OCI-LY1 (cell line): ENCODE results near the gene TMEM181.

Source experiments
- H2AFZ ChIP-seq: fragments of 200-600 bp; sonication (generic), shearing (Covaris generic); 2 replicates; pipeline ENCODE4 v1.6.0; 2014; ENCODE audit warnings: antibody characterized with exemption, mild to moderate bottlenecking, low read length
- H3F3A ChIP-seq: fragments of 200-600 bp; sonication (generic), shearing (Covaris generic); 2 replicates; pipeline ENCODE4 v1.6.0; 2014; ENCODE audit warnings: mild to moderate bottlenecking, antibody characterized with exemption, low read length, moderate library complexity; ENCODE audit not compliant: insufficient read depth
- H3K27ac ChIP-seq: fragments of 200-600 bp; sonication (generic); 2 replicates; pipeline ENCODE4 v1.5.1; 2014; ENCODE audit warnings: low read length, mixed run types, mild to moderate bottlenecking, low read depth; ENCODE audit not compliant: poor library complexity, severe bottlenecking
- H3K27me3 ChIP-seq: fragments of 200-600 bp; sonication (generic); 2 replicates; pipeline ENCODE4 v1.6.0; 2014; ENCODE audit warnings: antibody characterized with exemption, mild to moderate bottlenecking, low read length, moderate library complexity; ENCODE audit not compliant: insufficient read depth
- H3K36me3 ChIP-seq: fragments of 200-600 bp; sonication (generic); 2 replicates; pipeline ENCODE4 v1.6.1; 2014; ENCODE audit warnings: mild to moderate bottlenecking, antibody characterized with exemption, low read length, moderate library complexity, mixed read lengths; ENCODE audit not compliant: insufficient read depth
- H3K4me1 ChIP-seq: fragments of 200-600 bp; sonication (generic); 2 replicates; pipeline ENCODE4 v1.5.1; 2014; ENCODE audit warnings: mild to moderate bottlenecking, low read length, moderate library complexity; ENCODE audit not compliant: insufficient read depth, severe bottlenecking
- H3K4me2 ChIP-seq: fragments of 200-600 bp; sonication (generic), shearing (Covaris generic); 2 replicates; pipeline ENCODE4 v1.6.1; 2014; ENCODE audit warnings: low read length
- H3K4me3 ChIP-seq: fragments of 200-600 bp; sonication (generic); 2 replicates; pipeline ENCODE4 v1.5.1; 2014; ENCODE audit warnings: low read length, low read depth, mild to moderate bottlenecking, mixed read lengths; ENCODE audit not compliant: poor library complexity, severe bottlenecking
- H3K79me2 ChIP-seq: fragments of 200-600 bp; shearing (Covaris generic); 2 replicates; pipeline ENCODE4 v1.6.1; 2016; ENCODE audit warnings: mixed run types, low read length, mixed read lengths; ENCODE audit not compliant: insufficient read depth
- H3K9ac ChIP-seq: fragments of 200-600 bp; sonication (generic), shearing (Covaris generic); 2 replicates; pipeline ENCODE4 v1.6.1; 2014; ENCODE audit warnings: mild to moderate bottlenecking, low read length, mixed read lengths
- H3K9me2 ChIP-seq: fragments of 200-600 bp; sonication (generic), shearing (Covaris generic); 2 replicates; pipeline ENCODE4 v1.6.1; 2014; ENCODE audit warnings: low read depth, mild to moderate bottlenecking, low read length, mixed read lengths
- H3K9me3 ChIP-seq: fragments of 200-600 bp; shearing (Covaris generic); 2 replicates; pipeline ENCODE4 v1.6.1; 2014; ENCODE audit warnings: low read length, mixed read lengths
- H4K20me1 ChIP-seq: fragments of 200-600 bp; sonication (generic), shearing (Covaris generic); 2 replicates; pipeline ENCODE4 v1.6.0; 2016; ENCODE audit warnings: mild to moderate bottlenecking, low read length; ENCODE audit not compliant: insufficient read depth
- EZH2 ChIP-seq: fragments of 200-600 bp; sonication (generic), shearing (Covaris generic); IDR thresholded peaks from 2 replicates; pipeline ENCODE4 v1.8.0; 2017; ENCODE audit warnings: borderline replicate concordance, mixed run types, mild to moderate bottlenecking, antibody characterized with exemption, low read length, moderate library complexity, mixed read lengths
- TF ChIP-seq, protein P1 (sequence below): fragments of 200-600 bp; sonication (generic), shearing (Covaris generic); IDR thresholded peaks from 2 replicates; pipeline ENCODE4 v1.5.1; 2017; ENCODE audit warnings: mild to moderate bottlenecking, antibody characterized with exemption, low read length, moderate library complexity, mixed read lengths

TMEM181 gene

DNA sequence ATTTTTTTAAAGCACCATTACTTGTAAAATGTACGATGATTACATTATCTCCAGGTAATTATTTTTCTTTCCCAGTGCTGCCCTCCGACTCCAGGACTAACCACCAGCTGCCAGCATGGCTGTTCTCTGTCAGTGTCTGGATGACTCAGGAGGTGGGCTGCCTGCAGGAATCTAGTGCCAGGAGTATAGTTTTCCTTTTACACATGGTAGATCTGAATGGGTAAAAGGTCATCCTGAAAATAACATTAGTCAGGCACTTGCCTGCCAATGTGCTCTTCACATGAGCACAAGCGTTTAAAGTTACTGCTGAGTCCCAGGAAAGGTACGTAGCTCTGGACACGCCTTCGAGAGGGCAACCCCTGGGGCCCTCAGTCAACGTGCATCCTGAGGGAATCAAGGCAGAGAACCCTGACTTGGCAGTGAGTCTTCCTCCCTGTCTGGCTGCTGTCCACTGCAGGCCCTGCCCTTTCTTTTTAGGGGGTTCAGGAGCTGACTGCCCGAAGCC is 82.3 kb downstream of the TMEM181 start:
- Histone ChIP-seq H3K4me1 (peaks cover 22% of the 10 kb centered on the region), H3K4me3 (no peak overlapping the region), H4K20me1 (no peaks in the 10 kb centered on the region), H3K36me3 (peaks cover 13% of the 10 kb centered on the region; the same call in 1 of the 2 replicates), H3K4me2 (no peak overlapping the region), H3K9me2 (no peaks in the 10 kb centered on the region), H3K9me3 (no peaks in the 10 kb centered on the region), H3F3A (no peaks in the 10 kb centered on the region), H3K9ac (no peak overlapping the region), H3K27me3 (no peaks in the 10 kb centered on the region), H2AFZ (no peak overlapping the region), H3K27ac (no peak overlapping the region), H3K79me2 (peaks cover 10% of the 10 kb centered on the region; the same call in 1 of the 2 replicates)
- TF ChIP-seq EZH2: no peak
- TF ChIP-seq, protein P1, sequence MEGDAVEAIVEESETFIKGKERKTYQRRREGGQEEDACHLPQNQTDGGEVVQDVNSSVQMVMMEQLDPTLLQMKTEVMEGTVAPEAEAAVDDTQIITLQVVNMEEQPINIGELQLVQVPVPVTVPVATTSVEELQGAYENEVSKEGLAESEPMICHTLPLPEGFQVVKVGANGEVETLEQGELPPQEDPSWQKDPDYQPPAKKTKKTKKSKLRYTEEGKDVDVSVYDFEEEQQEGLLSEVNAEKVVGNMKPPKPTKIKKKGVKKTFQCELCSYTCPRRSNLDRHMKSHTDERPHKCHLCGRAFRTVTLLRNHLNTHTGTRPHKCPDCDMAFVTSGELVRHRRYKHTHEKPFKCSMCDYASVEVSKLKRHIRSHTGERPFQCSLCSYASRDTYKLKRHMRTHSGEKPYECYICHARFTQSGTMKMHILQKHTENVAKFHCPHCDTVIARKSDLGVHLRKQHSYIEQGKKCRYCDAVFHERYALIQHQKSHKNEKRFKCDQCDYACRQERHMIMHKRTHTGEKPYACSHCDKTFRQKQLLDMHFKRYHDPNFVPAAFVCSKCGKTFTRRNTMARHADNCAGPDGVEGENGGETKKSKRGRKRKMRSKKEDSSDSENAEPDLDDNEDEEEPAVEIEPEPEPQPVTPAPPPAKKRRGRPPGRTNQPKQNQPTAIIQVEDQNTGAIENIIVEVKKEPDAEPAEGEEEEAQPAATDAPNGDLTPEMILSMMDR: no peak

DNA sequence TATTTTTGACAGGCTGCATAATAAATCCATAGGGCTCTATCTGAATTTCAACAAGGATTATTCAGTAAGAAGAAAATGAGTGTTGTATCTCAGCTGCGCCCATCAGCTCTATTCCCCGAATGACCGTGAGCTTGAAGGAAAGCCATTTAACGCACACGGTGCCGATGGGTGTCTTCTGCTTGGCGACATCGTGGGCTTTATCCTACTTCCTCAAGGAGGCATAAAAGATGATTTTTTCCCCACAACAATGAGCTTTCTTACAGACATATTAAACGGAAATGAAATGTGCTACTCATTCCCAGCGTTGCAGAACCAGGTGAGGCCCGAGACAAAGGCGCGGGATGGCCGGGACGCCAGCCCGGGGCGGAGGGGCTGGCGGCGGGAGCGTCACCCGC is 83.9 kb downstream of the TMEM181 start:
- peaks cover 10% of the 10 kb centered on the region; the same call in 1 of the 2 replicates for H3K79me2 ChIP-seq
- no peaks in the 10 kb centered on the region for H3K9me3 ChIP-seq

DNA sequence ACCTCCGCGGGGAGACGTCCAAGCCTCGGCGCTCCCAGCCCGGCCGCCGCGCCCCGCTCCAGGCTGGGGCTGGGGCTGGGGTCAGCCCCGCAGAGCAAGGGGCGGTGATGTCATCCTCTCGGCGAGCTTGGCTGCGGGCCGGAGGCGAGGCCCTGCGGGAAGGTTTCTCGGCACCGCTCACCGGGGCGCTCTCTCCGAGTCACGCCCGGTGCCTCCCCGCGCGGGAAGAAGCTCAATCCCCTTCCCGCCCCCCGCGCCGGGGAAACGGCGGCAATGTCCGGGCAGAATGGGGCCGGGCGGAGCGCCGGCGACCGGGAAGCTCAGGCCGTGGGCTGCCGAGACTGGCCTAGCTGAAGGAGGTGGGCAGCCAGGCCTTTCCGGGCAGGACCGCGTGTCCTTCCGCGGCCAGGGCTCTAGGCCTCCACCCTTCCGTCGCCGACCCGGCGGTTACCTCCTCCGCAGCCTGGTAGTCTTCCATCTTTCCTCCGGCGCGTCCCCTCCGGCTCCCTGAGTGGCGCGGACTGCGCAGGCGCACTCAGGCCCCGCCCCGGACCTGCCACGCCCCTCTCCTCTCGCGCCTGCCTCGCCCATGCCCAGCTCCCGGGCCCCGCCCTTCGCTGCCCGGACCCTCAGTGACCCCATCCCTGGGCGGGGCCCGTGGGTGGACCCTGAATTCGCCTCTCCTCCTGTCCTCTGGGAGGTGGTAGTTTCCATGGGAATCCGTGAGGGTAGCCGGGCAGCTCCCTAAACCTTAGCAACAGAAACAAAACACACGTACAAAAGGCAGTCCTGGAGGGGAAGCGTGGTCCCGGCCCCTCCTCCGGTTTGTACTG is 84.6 kb downstream of the TMEM181 start, which contains the start of gene DYNLT1:
TSS of gene DYNLT1 (minus strand) at position 513 of the 833 bp plus-strand sequence. CDS start at position 478, 35 bp downstream.
- 0 out of 2 replicates have a peak, but pooled peaks cover 4% of the 10 kb centered on the region for H3K36me3 ChIP-seq
- H4K20me1 ChIP-seq: no peaks in the 10 kb centered on the region
- H2AFZ ChIP-seq: peak within 1 kb of the TSS; percentile 84
- H3K9me3 ChIP-seq: no peaks in the 10 kb centered on the region
- TF ChIP-seq EZH2: no peak
- TF ChIP-seq, protein P1: no peak
- no peak within 1 kb of the TSS for H3K27ac ChIP-seq
- H3K79me2 ChIP-seq: peaks cover 10% of the 10 kb centered on the region; the same call in 1 of the 2 replicates
- H3K27me3 ChIP-seq: no peaks in the 10 kb centered on the region
- H3K9me2 ChIP-seq: no peaks in the 10 kb centered on the region
- no peaks in the 10 kb centered on the region for H3F3A ChIP-seq
- peaks cover 24% of the 10 kb centered on the region for H3K4me1 ChIP-seq
- peak within 1 kb of the TSS; percentile 96 for H3K4me3 ChIP-seq
- H3K4me2 ChIP-seq: peak within 1 kb of the TSS; percentile 97
- H3K9ac ChIP-seq: peak within 1 kb of the TSS; percentile 92

More for the DNA sequence above, 83.9 kb downstream of the TMEM181 start:
- Histone ChIP-seq H2AFZ (no peak overlapping the region), H3K4me1 (peaks cover 22% of the 10 kb centered on the region), H3K27ac (no peak overlapping the region), H4K20me1 (no peaks in the 10 kb centered on the region), H3K9ac (peak overlapping the region; percentile 92), H3F3A (no peaks in the 10 kb centered on the region), H3K4me3 (peak overlapping the region; percentile 96), H3K9me2 (no peaks in the 10 kb centered on the region), H3K36me3 (0 out of 2 replicates have a peak, but pooled peaks cover 6% of the 10 kb centered on the region), H3K27me3 (no peaks in the 10 kb centered on the region), H3K4me2 (peak overlapping the region; percentile 97)
- no peak for TF ChIP-seq EZH2
- TF ChIP-seq, protein P1: no peak
